ENCODE data around the gene PLEKHN1. TPM values are rescaled to one million over a fixed set of nuclear protein-coding genes. Genes with fewer than 3 reads are reported as not detected.

PLEKHN1 gene
- total RNA-seq = 10 to 100 TPM; 36.1 to 69.0 (median 48.4) TPM

- no peak for DNase-seq (ENCODE audit: low spot score in 2 of 2)
- H3K36me3 ChIP-seq = peaks cover 10% of the 10 kb centered on the region
- no peak for TF ChIP-seq CTCF (IDR thresholded peaks at IDR 0.05)
- TF ChIP-seq EP300 (IDR thresholded peaks at IDR 0.05) = no peak
- no peak for TF ChIP-seq POLR2A (IDR thresholded peaks at IDR 0.05)
- TF ChIP-seq POLR2AphosphoS5 (IDR thresholded peaks at IDR 0.05) = no peak
- H3K27ac ChIP-seq = peak within 1 kb of the TSS; percentile 92
- H3K4me1 ChIP-seq = peaks cover 41% of the 10 kb centered on the region
- WGBS = 1% methylated on average over 12 of the region's 31 CpGs
- peaks cover 19% of the 10 kb centered on the region for H3K27me3 ChIP-seq
- no peaks in the 10 kb centered on the region for H3K9me3 ChIP-seq
- peak within 1 kb of the TSS; percentile 84 for H3K4me3 ChIP-seq
Observed at GRCh38 chr1:966135-966703, at the start of gene PLEKHN1. Gene PLEKHN1, plus strand, starts transcription at chr1:966482. Its CDS starts 50 bp downstream, at chr1:966532.

GRCh38 chr1:917076-917459, 49.2 kb upstream of the PLEKHN1 start:
- H3K27ac ChIP-seq = no peak overlapping the region
- no peak overlapping the region for H3K4me3 ChIP-seq
- 27% methylated on average over 3 of the region's 7 CpGs for WGBS
- TF ChIP-seq POLR2A (IDR thresholded peaks at IDR 0.05) (no peak), CTCF (IDR thresholded peaks at IDR 0.05) (no peak), POLR2AphosphoS5 (IDR thresholded peaks at IDR 0.05) (no peak), EP300 (IDR thresholded peaks at IDR 0.05) (no peak)
- no peaks in the 10 kb centered on the region for H3K9me3 ChIP-seq
- no peak for DNase-seq (ENCODE audit: low spot score in 2 of 2)
- H3K4me1 ChIP-seq = peaks cover 28% of the 10 kb centered on the region
- peaks cover 100% of the 10 kb centered on the region for H3K27me3 ChIP-seq
- H3K36me3 ChIP-seq = no peaks in the 10 kb centered on the region

GRCh38 chr1:917466-918091, 48.7 kb upstream of the PLEKHN1 start:
- no peak overlapping the region for H3K27ac ChIP-seq
- H3K36me3 ChIP-seq = no peaks in the 10 kb centered on the region
- TF ChIP-seq EP300 (IDR thresholded peaks at IDR 0.05) (no peak), POLR2A (IDR thresholded peaks at IDR 0.05) (no peak), POLR2AphosphoS5 (IDR thresholded peaks at IDR 0.05) (no peak), CTCF (IDR thresholded peaks at IDR 0.05) (no peak)
- H3K9me3 ChIP-seq = no peaks in the 10 kb centered on the region
- H3K4me3 ChIP-seq = no peak overlapping the region
- DNase-seq (ENCODE audit: low spot score in 2 of 2) = no peak
- 33% methylated on average over 17 of the region's 22 CpGs for WGBS
- peaks cover 28% of the 10 kb centered on the region for H3K4me1 ChIP-seq
- peaks cover 100% of the 10 kb centered on the region for H3K27me3 ChIP-seq

- H3K4me1 ChIP-seq = peaks cover 35% of the 10 kb centered on the region
- no peaks in the 10 kb centered on the region for H3K36me3 ChIP-seq
- H3K4me3 ChIP-seq = no peak overlapping the region
- DNase-seq (ENCODE audit: low spot score in 2 of 2) = no peak
- no peaks in the 10 kb centered on the region for H3K9me3 ChIP-seq
- TF ChIP-seq EP300 (IDR thresholded peaks at IDR 0.05) = no peak
- TF ChIP-seq CTCF (IDR thresholded peaks at IDR 0.05) = no peak
- no peak for TF ChIP-seq POLR2A (IDR thresholded peaks at IDR 0.05)
- TF ChIP-seq POLR2AphosphoS5 (IDR thresholded peaks at IDR 0.05) = no peak
- H3K27ac ChIP-seq = no peak overlapping the region
- WGBS = 80% methylated on average over 5 of the region's 15 CpGs
- peaks cover 100% of the 10 kb centered on the region for H3K27me3 ChIP-seq
Observed at GRCh38 chr1:918353-918752, 47.9 kb upstream of the PLEKHN1 start.

GRCh38 chr1:918843-919242, 47.4 kb upstream of the PLEKHN1 start:
- Histone ChIP-seq H3K4me3 (no peak overlapping the region), H3K27me3 (peaks cover 100% of the 10 kb centered on the region), H3K9me3 (no peaks in the 10 kb centered on the region), H3K27ac (no peak overlapping the region), H3K36me3 (no peaks in the 10 kb centered on the region), H3K4me1 (peaks cover 40% of the 10 kb centered on the region)
- no peak for DNase-seq (ENCODE audit: low spot score in 2 of 2)
- WGBS = 80% methylated on average over 2 of the region's 6 CpGs
- TF ChIP-seq POLR2A (IDR thresholded peaks at IDR 0.05) (no peak), CTCF (IDR thresholded peaks at IDR 0.05) (no peak), POLR2AphosphoS5 (IDR thresholded peaks at IDR 0.05) (no peak), EP300 (IDR thresholded peaks at IDR 0.05) (no peak)
